A673 (cell line): ENCODE data around the gene ATP6V1C2. TPM values are rescaled to one million over a fixed set of nuclear protein-coding genes. Genes with fewer than 3 reads are reported as not detected.

Source experiments
- BruUV-seq: library from RNA; stranded (reverse); fragments of 400-500 nt; replicated peaks from 2 replicates; lab custom pipeline; 2021; lab: Mats Ljungman, UMichigan
- CTCF ChIA-PET: fragments of 300-600 bp; sonication (Branson Sonifier 250); formaldehyde crosslinking; loops from one replicate; lab custom pipeline; 2022; ENCODE audit warnings: antibody characterized with exemption; lab: Charles Lee
- POLR2A ChIA-PET: fragments of 300-600 bp; sonication (Branson Sonifier 250); formaldehyde crosslinking; loops from one replicate; lab custom pipeline; 2022; ENCODE audit warnings: antibody characterized with exemption; ENCODE audit not compliant: low non-redundant PET; lab: Charles Lee
- DNase-seq: peaks from one replicate; pipeline ENCODE4 v3.0.0-alpha.2; 2015; ENCODE audit warnings: low spot score
- H3K27ac ChIP-seq: fragments of 200-600 bp; sonication (generic); 2 replicates; pipeline ENCODE4 v1.5.1; 2016; ENCODE audit warnings: mixed run types, low read depth, mild to moderate bottlenecking, mixed read lengths, antibody characterized with exemption, low read length; ENCODE audit not compliant: poor library complexity, severe bottlenecking
- H3K27me3 ChIP-seq: fragments of 200-600 bp; sonication (generic); replicated peaks from 2 replicates; pipeline ENCODE4 v1.6.1; 2017; ENCODE audit warnings: mixed run types, low read depth, mild to moderate bottlenecking, mixed read lengths, antibody characterized with exemption, low read length; ENCODE audit not compliant: insufficient read depth, poor library complexity
- H3K36me3 ChIP-seq: fragments of 200-600 bp; sonication (generic); 2 replicates; pipeline ENCODE4 v1.6.1; 2016; ENCODE audit warnings: mixed run types, mild to moderate bottlenecking, mixed read lengths, antibody characterized with exemption, low read length; ENCODE audit not compliant: insufficient read depth, poor library complexity, severe bottlenecking
- H3K4me1 ChIP-seq: fragments of 200-600 bp; sonication (generic); 2 replicates; pipeline ENCODE4 v1.6.1; 2017; ENCODE audit warnings: mixed run types, mild to moderate bottlenecking, mixed read lengths, antibody characterized with exemption, low read length; ENCODE audit not compliant: insufficient read depth, poor library complexity, severe bottlenecking
- H3K4me3 ChIP-seq: fragments of 200-600 bp; sonication (generic); 2 replicates; pipeline ENCODE4 v1.5.1; 2016; ENCODE audit warnings: low read depth, mixed run types, mild to moderate bottlenecking, mixed read lengths, low read length; ENCODE audit not compliant: poor library complexity, severe bottlenecking
- H3K9me3 ChIP-seq: fragments of 200-600 bp; sonication (generic); 2 replicates; pipeline ENCODE4 v1.6.1; 2016; ENCODE audit warnings: mixed run types, low read depth, mild to moderate bottlenecking, mixed read lengths, antibody characterized with exemption, low read length; ENCODE audit not compliant: poor library complexity, severe bottlenecking
- CTCF ChIP-seq: fragments of 300-800, 200-600 bp; sonication (generic); conservative IDR thresholded peaks from 2 replicates; pipeline ENCODE4 v1.5.1; 2017; ENCODE audit warnings: low read depth, mild to moderate bottlenecking, antibody characterized with exemption, low read length, moderate library complexity, mixed read lengths
- EZH2 ChIP-seq: fragments of 200-600 bp; sonication (generic); IDR thresholded peaks from 2 replicates; pipeline ENCODE4 v1.6.1; 2017; ENCODE audit warnings: borderline replicate concordance, low read depth, mild to moderate bottlenecking, mixed read lengths, antibody characterized with exemption, low read length; ENCODE audit not compliant: poor library complexity, severe bottlenecking
- intact Hi-C: fragments of 100-400 bp; cut with micrococcal nuclease; formaldehyde crosslinking; loops from one replicate; pipeline ENCODE4 v1.10.0; 2022; ENCODE audit not compliant: unreplicated experiment
- total RNA-seq: library from RNA; stranded (reverse); gene quantifications from 2 replicates; pipeline ENCODE4 v1.2.3, GENCODE V29; 2021

ATP6V1C2 gene
- total RNA-seq, 1 experiment from 2014 or later, result not detected

DNA sequence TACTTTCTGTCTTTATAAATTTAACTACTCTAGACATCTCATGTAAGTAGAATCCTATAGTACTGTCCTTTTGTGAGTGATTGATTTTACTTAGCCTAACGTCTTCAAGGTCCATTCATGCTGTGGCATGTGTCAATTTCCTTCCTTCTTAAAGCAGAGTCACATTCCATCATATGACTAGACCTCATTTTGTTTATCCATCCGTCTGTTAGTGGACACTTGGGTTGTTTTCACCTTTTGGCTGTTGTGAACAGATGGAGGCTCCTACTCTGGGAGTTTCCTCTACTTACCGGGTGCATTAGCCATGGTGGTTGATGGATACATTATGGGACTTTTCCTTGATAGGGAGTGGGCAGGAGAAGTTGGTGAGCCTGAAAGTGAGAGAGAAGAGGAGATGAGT lies 97.6 kb downstream of the ATP6V1C2 start:
- CTCF ChIA-PET, result interaction anchor here (0.6 kb wide), 1 partner anchor 82 kb away, joined by 3 read pairs; no protein-coding TSS in a partner anchor
- H3K36me3 ChIP-seq, result no peaks in the 10 kb centered on the region
- intact Hi-C loops, result no loop called here
- no peak for DNase-seq
- peaks cover 4% of the 10 kb centered on the region for H3K4me1 ChIP-seq
- BruUV-seq, result no TSS peak
- POLR2A ChIA-PET, result no interaction called here
- TF ChIP-seq EZH2 (no peak), CTCF (no peak)
- H3K9me3 ChIP-seq, result no peaks in the 10 kb centered on the region
- H3K27ac ChIP-seq, result no peak overlapping the region
- no peak overlapping the region for H3K4me3 ChIP-seq
- no peaks in the 10 kb centered on the region for H3K27me3 ChIP-seq

DNA sequence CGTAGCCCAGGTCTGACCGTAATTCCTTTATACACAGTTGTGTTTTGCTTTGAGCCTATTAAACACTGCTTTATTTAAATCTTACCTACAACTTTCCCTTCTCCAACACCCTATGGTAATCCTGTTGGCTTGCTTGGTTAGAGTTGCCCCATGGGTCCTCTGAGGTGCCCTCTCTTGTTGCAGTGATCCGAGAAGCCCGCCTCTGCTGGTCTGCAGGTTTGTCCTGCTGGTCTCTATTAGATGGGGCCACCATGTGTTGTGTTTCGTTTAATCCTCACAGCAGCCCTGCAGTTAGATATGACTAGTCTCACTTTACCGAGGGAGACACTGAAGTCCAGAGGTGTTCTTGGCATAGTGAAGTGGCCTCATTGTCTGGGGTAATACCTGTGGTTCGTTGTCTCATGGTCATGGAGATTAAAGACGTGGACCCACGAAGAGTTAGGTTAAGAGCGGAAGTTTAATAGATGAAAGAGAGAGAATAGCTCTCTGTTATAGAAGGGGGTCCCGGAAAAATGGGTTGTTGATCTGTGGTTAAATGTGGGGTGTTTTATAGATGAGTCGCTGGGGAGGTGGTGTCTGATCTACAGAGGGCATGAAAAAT lies 98.4 kb downstream of the ATP6V1C2 start:
- Histone ChIP-seq H3K9me3 (no peaks in the 10 kb centered on the region), H3K4me3 (no peak overlapping the region), H3K4me1 (peaks cover under 1% of the 10 kb centered on the region), H3K27ac (no peak overlapping the region), H3K36me3 (no peaks in the 10 kb centered on the region), H3K27me3 (no peaks in the 10 kb centered on the region)
- POLR2A ChIA-PET, result no interaction called here
- no peak for DNase-seq
- BruUV-seq, result no TSS peak
- TF ChIP-seq CTCF, result no peak
- TF ChIP-seq EZH2, result no peak
- CTCF ChIA-PET, result no interaction called here
- intact Hi-C loops, result no loop called here

GRCh38 chr2:10820562-10820961 lies 99.1 kb downstream of the ATP6V1C2 start:
- ChIA-PET POLR2A (no interaction called here), CTCF (interaction anchor here (0.6 kb wide), 1 partner anchor 12 kb away, joined by 8 read pairs; no protein-coding TSS in a partner anchor)
- H3K36me3 ChIP-seq, result no peaks in the 10 kb centered on the region
- no peaks in the 10 kb centered on the region for H3K4me1 ChIP-seq
- no peak for TF ChIP-seq EZH2
- TF ChIP-seq CTCF, result no peak
- H3K27ac ChIP-seq, result no peak overlapping the region
- no peaks in the 10 kb centered on the region for H3K9me3 ChIP-seq
- intact Hi-C loops, result no loop called here
- no peak for DNase-seq
- BruUV-seq, result no TSS peak
- H3K27me3 ChIP-seq, result no peaks in the 10 kb centered on the region
- no peak overlapping the region for H3K4me3 ChIP-seq
